Right atrium auricular region (tissue), 2 donors: ENCODE results near the gene BIRC7. TPM values are rescaled to one million over a fixed set of nuclear protein-coding genes. Genes with fewer than 3 reads are reported as not detected.

Source experiments
- DNase-seq: peaks from one replicate; pipeline ENCODE4 v3.0.0-alpha.2; 2019; ENCODE audit warnings: low spot score
- H3K27ac ChIP-seq, 2 donors: fragments of 200-600 bp; sonication (generic); 1 replicate in 1 of 2; 2 replicates in 1 of 2; pipeline ENCODE4 v1.5.1; 2016 to 2019
- H3K27me3 ChIP-seq, 2 donors: fragments of 200-600 bp; sonication (generic); one replicate each; pipeline versions ENCODE4 v1.5.1 to v1.6.0; 2017 to 2019
- H3K36me3 ChIP-seq: fragments of 200-600 bp; sonication (generic); one replicate; pipeline ENCODE4 v1.5.1; 2016
- H3K4me1 ChIP-seq, 2 donors: fragments of 200-600 bp; sonication (generic); one replicate each; pipeline versions ENCODE4 v1.5.1 to v1.6.0; 2017 to 2019
- H3K4me3 ChIP-seq, 2 donors: fragments of 200-600 bp; sonication (generic); 1 replicate in 1 of 2; 2 replicates in 1 of 2; pipeline ENCODE4 v1.5.1; 2017 to 2019; ENCODE audit warnings: mild to moderate bottlenecking in 1 of 2, moderate library complexity in 1 of 2
- H3K9me3 ChIP-seq, 2 donors: fragments of 200-600 bp; sonication (generic); one replicate each; pipeline ENCODE4 v1.5.1; 2019
- total RNA-seq, 2 donors: library from RNA; depleted of rRNA; stranded (reverse); fragments of >200 nt; gene quantifications; one replicate each; pipeline ENCODE4 v1.1.0, GENCODE V29; 2016
- TF ChIP-seq, protein P1 (sequence below), 2 donors: fragments of 200-600 bp; sonication (generic); IDR thresholded peaks; one replicate each; pipeline ENCODE4 v1.5.1; 2019; ENCODE audit warnings: antibody characterized with exemption in 2 of 2

Gene BIRC7
- total RNA-seq, 2 donors from 2014 or later: not detected

DNA sequence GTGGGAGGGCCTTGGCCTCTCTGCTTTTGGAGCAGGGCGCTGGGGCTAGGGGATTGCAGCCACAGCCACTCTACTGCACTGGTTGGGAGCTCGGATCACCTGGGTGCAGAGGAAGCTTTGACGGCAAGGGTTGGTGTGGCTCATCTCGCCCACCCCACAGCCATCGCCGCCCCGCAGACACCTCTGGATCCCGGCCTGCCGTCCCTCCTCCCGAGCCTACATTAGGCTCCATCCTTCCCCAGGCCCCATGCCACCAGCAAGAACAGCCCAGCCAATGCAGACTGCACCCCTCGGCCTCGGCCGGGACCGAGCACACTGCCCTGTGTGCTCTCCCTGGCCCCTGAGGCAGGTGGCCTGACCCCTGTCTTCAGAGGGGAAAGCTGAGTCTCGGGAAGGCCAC lies 24.8 kb downstream of the BIRC7 start:
- TF ChIP-seq, protein P1, sequence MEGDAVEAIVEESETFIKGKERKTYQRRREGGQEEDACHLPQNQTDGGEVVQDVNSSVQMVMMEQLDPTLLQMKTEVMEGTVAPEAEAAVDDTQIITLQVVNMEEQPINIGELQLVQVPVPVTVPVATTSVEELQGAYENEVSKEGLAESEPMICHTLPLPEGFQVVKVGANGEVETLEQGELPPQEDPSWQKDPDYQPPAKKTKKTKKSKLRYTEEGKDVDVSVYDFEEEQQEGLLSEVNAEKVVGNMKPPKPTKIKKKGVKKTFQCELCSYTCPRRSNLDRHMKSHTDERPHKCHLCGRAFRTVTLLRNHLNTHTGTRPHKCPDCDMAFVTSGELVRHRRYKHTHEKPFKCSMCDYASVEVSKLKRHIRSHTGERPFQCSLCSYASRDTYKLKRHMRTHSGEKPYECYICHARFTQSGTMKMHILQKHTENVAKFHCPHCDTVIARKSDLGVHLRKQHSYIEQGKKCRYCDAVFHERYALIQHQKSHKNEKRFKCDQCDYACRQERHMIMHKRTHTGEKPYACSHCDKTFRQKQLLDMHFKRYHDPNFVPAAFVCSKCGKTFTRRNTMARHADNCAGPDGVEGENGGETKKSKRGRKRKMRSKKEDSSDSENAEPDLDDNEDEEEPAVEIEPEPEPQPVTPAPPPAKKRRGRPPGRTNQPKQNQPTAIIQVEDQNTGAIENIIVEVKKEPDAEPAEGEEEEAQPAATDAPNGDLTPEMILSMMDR (IDR thresholded peaks at IDR 0.05): no peak
- DNase-seq: no peak
- H3K4me1 ChIP-seq: no peaks in the 10 kb centered on the region
- no peaks in the 10 kb centered on the region for H3K36me3 ChIP-seq
- no peak overlapping the region for H3K27ac ChIP-seq
- no peaks in the 10 kb centered on the region for H3K9me3 ChIP-seq
- H3K4me3 ChIP-seq: no peak overlapping the region
- H3K27me3 ChIP-seq: peaks cover 0 to under 1% of the 10 kb centered on the region in 2 donors

DNA sequence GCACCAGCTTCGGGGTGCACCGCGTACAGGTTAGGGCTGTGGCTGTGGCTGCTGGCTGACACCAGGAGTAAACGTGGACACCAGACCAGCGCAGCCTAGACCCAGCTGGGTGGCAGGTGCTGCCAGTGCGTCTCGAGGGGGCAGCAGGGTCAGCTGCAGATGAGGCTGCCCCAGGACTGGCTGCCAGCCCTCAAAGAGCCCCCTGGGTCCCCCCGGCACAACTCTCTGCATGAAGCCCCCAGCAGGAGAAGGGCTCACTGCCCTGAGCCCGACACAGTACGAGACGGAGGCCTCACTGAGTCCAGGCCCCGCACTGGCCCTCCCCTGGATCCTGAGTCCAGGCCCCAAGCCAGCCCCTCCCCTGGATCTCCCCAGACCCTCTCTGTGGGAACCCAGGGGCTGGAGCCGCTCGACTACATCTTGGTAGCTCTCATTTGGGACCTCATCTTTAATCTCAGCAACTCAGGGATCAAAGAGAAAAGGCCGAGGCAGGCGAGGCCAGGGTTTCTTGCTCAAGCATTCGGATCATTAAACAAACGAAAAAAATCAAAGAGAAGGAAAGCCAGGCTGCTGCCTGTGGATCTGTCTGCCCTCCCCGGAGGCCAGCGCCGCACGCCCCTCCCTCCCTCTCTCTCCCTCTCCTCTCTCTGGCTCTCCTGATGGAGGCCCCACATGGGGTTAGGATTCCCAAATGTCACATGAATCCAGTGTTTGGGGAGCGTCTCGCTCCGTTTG lies 25.5 kb downstream of the BIRC7 start:
- no peak overlapping the region for H3K4me3 ChIP-seq
- H3K27me3 ChIP-seq: no peaks in the 10 kb centered on the region
- no peaks in the 10 kb centered on the region for H3K9me3 ChIP-seq
- TF ChIP-seq, protein P1 (IDR thresholded peaks at IDR 0.05): no peak
- H3K4me1 ChIP-seq: no peaks in the 10 kb centered on the region
- DNase-seq: no peak
- H3K36me3 ChIP-seq: no peaks in the 10 kb centered on the region
- no peak overlapping the region for H3K27ac ChIP-seq

DNA sequence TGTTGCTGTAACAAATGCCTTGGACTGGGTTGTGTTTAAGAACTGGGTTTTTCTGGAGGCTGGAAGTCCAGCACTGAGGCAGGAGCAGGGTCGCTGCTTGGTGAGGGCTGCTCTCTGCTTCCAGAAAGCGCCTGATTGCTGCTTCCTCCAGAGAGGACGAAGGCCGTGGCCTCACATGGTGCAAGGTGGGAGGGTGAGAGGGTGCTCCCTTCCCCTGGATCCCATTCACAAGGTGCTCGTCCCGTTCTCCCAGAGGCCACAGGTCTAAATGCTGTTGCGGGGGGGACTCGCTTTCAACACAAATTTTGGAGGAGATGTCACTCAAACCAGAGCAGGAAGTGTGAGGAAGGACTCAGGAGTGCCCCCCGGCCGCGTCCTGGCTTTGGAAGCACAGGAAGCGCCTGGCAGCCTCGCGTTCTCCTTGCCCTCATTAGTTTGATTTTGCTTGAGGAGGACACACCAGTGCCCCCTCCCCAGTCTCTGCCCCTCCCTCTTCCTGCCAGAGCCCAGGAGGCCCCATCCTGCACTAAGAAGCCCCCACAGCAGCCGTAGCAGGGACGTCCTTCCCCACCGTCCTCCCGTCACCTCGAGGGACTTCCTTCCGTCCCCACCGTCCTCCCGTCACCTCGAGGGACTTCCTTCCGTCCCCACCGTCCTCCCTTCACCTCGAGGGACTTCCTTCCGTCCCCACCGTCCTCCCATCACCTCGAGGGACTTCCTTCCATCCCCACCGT lies 26.3 kb downstream of the BIRC7 start:
- Histone ChIP-seq H3K4me3 (no peak overlapping the region), H3K27me3 (no peaks in the 10 kb centered on the region)

DNA sequence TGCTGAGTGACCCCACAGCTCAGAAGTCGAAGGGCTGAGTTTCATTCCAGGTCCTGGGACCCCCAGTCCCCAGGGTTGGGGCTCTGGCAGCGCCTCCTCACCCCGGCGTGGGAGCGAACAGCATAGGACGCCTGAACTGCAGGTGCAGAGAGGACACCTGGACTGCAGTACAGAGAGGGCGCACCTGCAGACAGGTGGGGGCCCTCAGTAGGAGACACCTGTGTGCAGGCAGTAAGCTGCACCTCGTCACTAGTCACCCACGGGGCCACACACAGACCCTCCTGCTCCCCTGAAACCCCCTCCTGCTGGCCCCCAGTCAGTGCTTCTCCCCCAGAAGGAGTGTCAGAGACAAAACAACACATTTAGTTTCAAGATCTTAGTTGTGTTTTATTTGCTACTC lies 27.1 kb downstream of the BIRC7 start:
- Histone ChIP-seq H3K36me3 (no peaks in the 10 kb centered on the region), H3K27ac (no peak overlapping the region), H3K4me1 (no peaks in the 10 kb centered on the region), H3K9me3 (no peaks in the 10 kb centered on the region), H3K27me3 (no peaks in the 10 kb centered on the region), H3K4me3 (no peak overlapping the region)
- no peak for DNase-seq
- TF ChIP-seq, protein P1 (IDR thresholded peaks at IDR 0.05): no peak

More for the DNA sequence above, 26.3 kb downstream of the BIRC7 start:
- H3K4me1 ChIP-seq: no peaks in the 10 kb centered on the region
- H3K9me3 ChIP-seq: no peaks in the 10 kb centered on the region
- no peaks in the 10 kb centered on the region for H3K36me3 ChIP-seq
- no peak overlapping the region for H3K27ac ChIP-seq
- no peak for DNase-seq
- TF ChIP-seq, protein P1 (IDR thresholded peaks at IDR 0.05): no peak

DNA sequence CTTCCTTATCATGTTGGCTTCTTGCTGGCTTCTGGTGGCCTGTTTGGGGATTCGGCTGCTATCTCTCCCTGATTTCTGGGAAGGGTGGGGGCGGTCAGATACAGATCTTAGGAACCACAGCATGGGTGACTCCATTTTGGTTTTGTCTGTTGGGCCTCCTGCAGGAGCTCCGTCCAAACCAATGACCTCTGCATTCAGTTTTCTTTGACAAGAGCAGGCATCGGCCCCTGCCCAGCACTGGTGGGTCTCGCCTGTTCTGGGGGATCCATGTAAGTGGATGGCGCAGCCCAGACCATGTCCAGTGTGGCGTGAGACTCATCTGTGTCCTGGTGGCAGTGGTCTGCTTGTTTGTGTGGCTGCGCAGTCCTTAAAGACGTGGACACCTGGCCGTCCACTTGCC lies 28.3 kb downstream of the BIRC7 start:
- Histone ChIP-seq H3K4me1 (no peaks in the 10 kb centered on the region), H3K9me3 (no peaks in the 10 kb centered on the region), H3K27me3 (no peaks in the 10 kb centered on the region), H3K27ac (no peak overlapping the region), H3K4me3 (no peak overlapping the region), H3K36me3 (no peaks in the 10 kb centered on the region)
- TF ChIP-seq, protein P1 (IDR thresholded peaks at IDR 0.05): no peak
- no peak for DNase-seq
